Measurements from ENCODE around the gene TVP23C. TPM values are rescaled to one million over a fixed set of nuclear protein-coding genes. Genes with fewer than 3 reads are reported as not detected.
"Not testable (repeated sequence)": the region's sequence is repeated elsewhere in the genome, so short reads cannot be mapped to it uniquely, and the experiment has no call there.

The TVP23C gene
- 10 to 100 TPM; 16.2 to 18.9 TPM for total RNA-seq

GRCh38 chr17:15563375-15563857, at the start of gene TVP23C:
Gene TVP23C (minus strand): TSS chr17:15563483. CDS start chr17:15563448, 35 bp downstream.
- Mint-ChIP-seq H3K4me1 (peaks cover 11% of the 10 kb centered on the region), H3K27ac (peak within 1 kb of the TSS; percentile 93), H3K4me3 (peak within 1 kb of the TSS; percentile 87)
- H3K36me3 Mint-ChIP-seq; CTCF ChIA-PET; H3K9me3 Mint-ChIP-seq (ENCODE audit: low read depth); H3K27me3 Mint-ChIP-seq: not testable (repeated sequence)
- ATAC-seq (peak; percentile 94), DNase-seq (peak; percentile 86)

- H3K9me3 Mint-ChIP-seq (ENCODE audit: low read depth); H3K36me3 Mint-ChIP-seq; H3K27ac Mint-ChIP-seq; H3K27me3 Mint-ChIP-seq; DNase-seq; ATAC-seq; CTCF ChIA-PET; H3K4me3 Mint-ChIP-seq: not testable (repeated sequence)
- H3K4me1 Mint-ChIP-seq: peaks cover 28% of the 10 kb centered on the region
Measured at GRCh38 chr17:15592960-15593359, 29.7 kb upstream of the TVP23C start.

- H3K4me1 Mint-ChIP-seq: peaks cover 28% of the 10 kb centered on the region
- H3K9me3 Mint-ChIP-seq (ENCODE audit: low read depth); H3K4me3 Mint-ChIP-seq; H3K27me3 Mint-ChIP-seq; ATAC-seq; CTCF ChIA-PET; H3K27ac Mint-ChIP-seq; H3K36me3 Mint-ChIP-seq; DNase-seq: not testable (repeated sequence)
Measured at GRCh38 chr17:15591986-15592385, 28.7 kb upstream of the TVP23C start.

DNA sequence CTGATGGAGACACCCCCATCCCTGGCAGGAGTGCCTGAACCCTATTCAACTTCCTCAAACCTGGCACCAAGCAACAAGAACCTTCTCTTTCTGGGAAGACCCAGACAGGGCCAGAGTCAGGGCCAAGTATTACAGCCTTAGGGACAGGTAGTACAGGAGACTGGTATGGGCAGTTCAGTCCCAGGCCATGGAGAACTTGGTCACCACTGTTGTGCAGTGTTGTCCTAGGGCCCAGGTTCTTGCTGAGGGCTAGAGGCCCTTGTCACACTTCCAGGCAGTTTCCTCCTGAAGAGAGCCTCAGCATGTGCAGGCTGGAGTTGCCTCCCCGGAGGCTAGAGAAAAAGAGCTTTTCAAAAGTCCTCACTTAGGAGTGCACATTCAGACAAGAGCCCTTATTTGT, 27.6 kb upstream of the TVP23C start:
- H3K9me3 Mint-ChIP-seq (ENCODE audit: low read depth); ATAC-seq; H3K4me3 Mint-ChIP-seq; DNase-seq; CTCF ChIA-PET; H3K27me3 Mint-ChIP-seq: not testable (repeated sequence)
- Mint-ChIP-seq H3K4me1 (peaks cover 28% of the 10 kb centered on the region), H3K27ac (peak overlapping the region; percentile 81), H3K36me3 (peaks cover 16% of the 10 kb centered on the region)

- H3K27ac Mint-ChIP-seq: peak overlapping the region; percentile 86
Measured at GRCh38 chr17:15589544-15590536, 26.6 kb upstream of the TVP23C start.

GRCh38 chr17:15588017-15588416, 24.7 kb upstream of the TVP23C start:
- H3K27me3 Mint-ChIP-seq; ATAC-seq; DNase-seq; H3K9me3 Mint-ChIP-seq (ENCODE audit: low read depth); H3K27ac Mint-ChIP-seq; CTCF ChIA-PET; H3K4me3 Mint-ChIP-seq: not testable (repeated sequence)
- H3K4me1 Mint-ChIP-seq: peaks cover 25% of the 10 kb centered on the region
- H3K36me3 Mint-ChIP-seq: peaks cover 16% of the 10 kb centered on the region

More at GRCh38 chr17:15589544-15590536, 26.6 kb upstream of the TVP23C start:
- H3K27me3 Mint-ChIP-seq; CTCF ChIA-PET; H3K9me3 Mint-ChIP-seq (ENCODE audit: low read depth): not testable (repeated sequence)
- H3K4me3 Mint-ChIP-seq: peak overlapping the region; percentile 63
- peak; percentile 79 for ATAC-seq
- H3K36me3 Mint-ChIP-seq: peaks cover 16% of the 10 kb centered on the region
- peak; percentile 75 for DNase-seq
- H3K4me1 Mint-ChIP-seq: peaks cover 28% of the 10 kb centered on the region

DNA sequence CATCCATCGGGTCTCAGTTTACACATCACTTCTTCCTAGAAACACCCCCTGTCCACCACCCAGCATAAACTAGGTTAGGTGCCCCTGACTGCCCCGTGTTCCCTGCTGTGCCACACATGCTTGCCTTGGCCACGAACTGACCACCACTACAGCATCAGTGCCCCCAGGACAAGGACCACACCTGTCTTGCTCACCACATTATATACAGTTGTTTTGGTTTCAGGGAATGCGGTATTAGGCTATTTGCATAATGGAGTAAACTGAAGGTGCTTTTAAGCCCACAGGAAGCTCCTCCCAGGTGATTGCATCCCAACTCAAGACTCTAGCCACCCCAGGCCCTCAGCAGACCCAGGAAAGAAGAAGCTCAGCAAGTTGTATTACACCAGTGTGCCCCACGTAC, 20.0 kb upstream of the TVP23C start:
- H3K4me3 Mint-ChIP-seq; ATAC-seq; DNase-seq; CTCF ChIA-PET; H3K27ac Mint-ChIP-seq; H3K27me3 Mint-ChIP-seq; H3K4me1 Mint-ChIP-seq; H3K9me3 Mint-ChIP-seq (ENCODE audit: low read depth): not testable (repeated sequence)
- peaks cover 11% of the 10 kb centered on the region for H3K36me3 Mint-ChIP-seq

DNA sequence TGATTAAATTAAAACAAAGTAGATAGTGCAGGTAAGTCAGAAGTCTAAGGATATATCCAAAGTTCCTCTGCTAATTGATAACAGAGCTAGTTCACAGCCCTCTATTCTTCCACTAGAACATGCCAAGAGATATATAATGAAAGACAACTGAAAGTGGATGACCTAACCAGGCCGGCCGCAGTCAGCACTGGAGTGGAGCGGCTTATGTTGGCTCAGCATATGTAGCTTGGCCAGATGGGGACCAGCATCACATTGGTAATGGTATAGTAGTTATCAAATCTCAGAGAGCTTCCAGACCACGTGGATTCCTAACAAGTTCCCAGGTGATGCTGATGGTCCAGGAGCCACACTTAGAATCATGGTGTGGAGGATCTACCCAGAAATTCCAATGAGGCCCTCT, 18.2 kb upstream of the TVP23C start:
- not testable (repeated sequence) for H3K27me3 Mint-ChIP-seq

GRCh38 chr17:15576848-15577247, 13.6 kb upstream of the TVP23C start:
- H3K27ac Mint-ChIP-seq; ATAC-seq; DNase-seq; H3K4me3 Mint-ChIP-seq; H3K9me3 Mint-ChIP-seq (ENCODE audit: low read depth); H3K36me3 Mint-ChIP-seq; CTCF ChIA-PET; H3K4me1 Mint-ChIP-seq: not testable (repeated sequence)
- H3K27me3 Mint-ChIP-seq: peaks cover 16% of the 10 kb centered on the region

More for the DNA sequence above, 18.2 kb upstream of the TVP23C start:
- CTCF ChIA-PET; ATAC-seq; H3K4me1 Mint-ChIP-seq; H3K27ac Mint-ChIP-seq; H3K9me3 Mint-ChIP-seq (ENCODE audit: low read depth); H3K4me3 Mint-ChIP-seq; DNase-seq; H3K36me3 Mint-ChIP-seq: not testable (repeated sequence)

DNA sequence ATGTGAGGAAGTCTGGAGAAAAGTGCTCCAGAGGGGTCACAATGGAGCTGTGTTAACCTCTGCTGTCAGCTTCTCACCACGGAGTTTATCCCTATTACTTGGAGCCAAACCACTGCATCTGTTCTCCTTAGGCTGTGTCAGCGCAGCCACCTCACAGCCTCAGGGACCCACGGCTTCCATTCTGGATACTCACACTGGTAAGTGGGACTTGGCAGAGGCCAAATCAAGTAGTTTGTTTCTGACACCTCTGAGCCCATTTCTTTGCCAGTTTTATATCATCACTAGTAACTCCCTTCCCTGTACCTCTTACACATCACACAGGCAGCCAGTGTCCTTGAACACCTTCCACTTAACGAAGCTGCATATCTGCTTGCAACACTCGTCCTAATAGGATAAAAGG, 11.4 kb upstream of the TVP23C start:
- CTCF ChIA-PET; H3K9me3 Mint-ChIP-seq (ENCODE audit: low read depth); ATAC-seq; H3K36me3 Mint-ChIP-seq; DNase-seq; H3K4me1 Mint-ChIP-seq; H3K4me3 Mint-ChIP-seq; H3K27ac Mint-ChIP-seq: not testable (repeated sequence)
- peaks cover 16% of the 10 kb centered on the region for H3K27me3 Mint-ChIP-seq

DNA sequence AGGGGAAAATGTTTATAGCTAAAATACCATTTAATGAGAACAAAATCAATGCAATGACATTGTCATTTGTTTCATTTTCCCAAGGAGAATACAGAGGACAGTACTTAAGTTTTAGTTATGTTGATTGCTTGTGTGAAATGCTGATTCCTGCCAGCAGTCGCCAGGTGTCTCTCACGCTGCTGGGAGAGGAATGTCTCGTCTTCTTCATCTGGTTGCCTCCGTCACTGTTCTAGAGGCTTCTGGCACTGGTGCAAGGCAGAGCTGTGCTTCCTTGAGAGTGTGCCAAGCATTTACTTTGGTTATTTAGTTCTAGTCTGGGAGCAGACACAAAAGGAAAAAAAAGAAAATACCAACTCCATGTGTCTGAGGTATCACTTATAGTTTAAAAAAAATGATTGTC, 10.6 kb upstream of the TVP23C start:
- H3K4me1 Mint-ChIP-seq; H3K27ac Mint-ChIP-seq; H3K36me3 Mint-ChIP-seq; H3K4me3 Mint-ChIP-seq; H3K9me3 Mint-ChIP-seq (ENCODE audit: low read depth); CTCF ChIA-PET; DNase-seq; ATAC-seq: not testable (repeated sequence)
- H3K27me3 Mint-ChIP-seq: peaks cover 16% of the 10 kb centered on the region

DNA sequence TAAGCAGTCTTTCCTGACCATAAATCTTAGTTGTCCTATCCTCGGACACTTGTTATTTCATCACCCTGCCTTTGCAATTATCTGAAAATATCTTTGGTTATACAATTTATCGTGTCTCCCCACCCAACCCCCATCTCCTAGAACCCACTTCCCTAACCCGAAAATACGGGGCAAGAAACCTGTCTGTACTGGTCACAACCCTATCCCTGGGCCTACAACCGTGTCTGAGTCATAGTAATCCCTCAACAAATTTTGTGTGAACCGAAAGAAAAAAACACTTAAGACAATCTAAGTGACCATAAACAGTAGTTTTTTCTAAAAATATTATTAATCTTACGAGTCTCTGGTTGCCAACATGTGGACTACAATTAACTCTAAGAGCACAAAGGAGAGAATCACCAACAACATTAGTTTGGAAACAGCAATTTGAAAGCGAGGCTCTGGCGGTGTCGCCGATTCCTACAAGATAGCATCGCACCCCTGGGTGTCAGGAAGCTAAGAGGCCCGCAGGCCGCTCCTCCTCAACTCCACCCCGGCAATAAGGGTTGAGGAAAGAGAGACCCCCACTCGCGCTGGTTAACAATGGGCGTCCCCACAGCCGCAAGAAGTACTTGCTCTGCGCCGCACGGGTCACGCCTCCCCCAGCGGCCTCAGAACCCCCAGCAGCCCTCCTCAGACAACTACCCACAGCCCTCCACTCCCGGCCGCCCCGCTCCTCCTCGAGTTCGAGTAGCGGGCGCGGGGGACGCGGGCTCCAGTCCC, 489 bp downstream of the TVP23C start:
- DNase-seq; H3K9me3 Mint-ChIP-seq (ENCODE audit: low read depth); H3K27me3 Mint-ChIP-seq; CTCF ChIA-PET; H3K36me3 Mint-ChIP-seq: not testable (repeated sequence)
- peak; percentile 63 for ATAC-seq
- H3K4me1 Mint-ChIP-seq: peaks cover 11% of the 10 kb centered on the region
- H3K4me3 Mint-ChIP-seq: peak overlapping the region; percentile 87
- H3K27ac Mint-ChIP-seq: peak overlapping the region; percentile 93

- H3K4me3 Mint-ChIP-seq; H3K36me3 Mint-ChIP-seq; CTCF ChIA-PET; H3K9me3 Mint-ChIP-seq (ENCODE audit: low read depth); ATAC-seq; H3K27ac Mint-ChIP-seq; DNase-seq; H3K27me3 Mint-ChIP-seq: not testable (repeated sequence)
- H3K4me1 Mint-ChIP-seq: peaks cover 11% of the 10 kb centered on the region
Measured at GRCh38 chr17:15561439-15561838, 1.8 kb downstream of the TVP23C start.

All from activated CD8-positive, alpha-beta memory T cell treated with anti-CD3 and anti-CD28 coated beads, Interleukin-2, amount 10 ng/mL, durations not matched to agents 7 days and 5 days (primary cell).